GM15510 (cell line): ENCODE data around the gene DNAJC11.

ENCODE experiments used
- POLR2A ChIP-seq: IDR thresholded peaks from 3 replicates; pipeline ENCODE4 v1.6.1; 2011; ENCODE audit warnings: borderline replicate concordance; ENCODE audit not compliant: insufficient read length; ENCODE audit errors: extremely low read depth

Gene DNAJC11

DNA sequence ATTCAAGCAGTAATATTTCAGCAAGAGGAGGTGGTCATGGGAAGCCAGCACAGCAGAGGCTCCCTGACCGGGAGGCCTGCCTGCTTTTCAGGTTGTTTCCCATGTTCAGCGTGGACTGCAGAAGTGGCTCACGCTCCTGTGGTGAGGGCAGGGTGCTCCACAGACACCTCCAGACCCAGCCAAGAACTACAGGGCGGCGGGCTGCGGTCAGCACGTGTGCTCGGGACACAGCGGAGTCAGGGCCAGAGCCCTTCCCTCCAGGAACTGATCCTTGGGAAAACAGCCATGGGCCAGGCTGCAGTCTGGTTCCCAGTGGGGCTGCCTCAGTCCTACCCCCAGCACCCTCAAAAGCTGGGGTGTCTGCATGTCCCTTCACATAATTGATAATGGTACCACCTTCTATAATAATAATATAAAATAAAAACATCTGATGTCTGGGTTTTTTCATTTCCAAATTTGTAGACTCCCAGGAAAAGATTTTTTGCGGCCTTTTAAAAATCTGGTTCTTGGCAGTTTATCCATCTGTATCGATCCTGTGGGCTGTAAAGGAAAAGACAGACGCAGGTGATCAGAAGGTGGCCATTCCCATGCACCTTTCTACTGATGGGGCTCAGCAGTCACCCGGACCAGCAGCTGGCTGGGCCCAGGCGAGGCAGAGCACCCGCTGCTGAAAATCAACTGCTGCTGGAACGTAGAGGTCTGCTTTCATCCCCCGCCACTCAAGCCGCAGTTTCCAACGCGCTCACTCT is 66.3 kb downstream of the DNAJC11 start:
- no peak for TF ChIP-seq POLR2A

DNA sequence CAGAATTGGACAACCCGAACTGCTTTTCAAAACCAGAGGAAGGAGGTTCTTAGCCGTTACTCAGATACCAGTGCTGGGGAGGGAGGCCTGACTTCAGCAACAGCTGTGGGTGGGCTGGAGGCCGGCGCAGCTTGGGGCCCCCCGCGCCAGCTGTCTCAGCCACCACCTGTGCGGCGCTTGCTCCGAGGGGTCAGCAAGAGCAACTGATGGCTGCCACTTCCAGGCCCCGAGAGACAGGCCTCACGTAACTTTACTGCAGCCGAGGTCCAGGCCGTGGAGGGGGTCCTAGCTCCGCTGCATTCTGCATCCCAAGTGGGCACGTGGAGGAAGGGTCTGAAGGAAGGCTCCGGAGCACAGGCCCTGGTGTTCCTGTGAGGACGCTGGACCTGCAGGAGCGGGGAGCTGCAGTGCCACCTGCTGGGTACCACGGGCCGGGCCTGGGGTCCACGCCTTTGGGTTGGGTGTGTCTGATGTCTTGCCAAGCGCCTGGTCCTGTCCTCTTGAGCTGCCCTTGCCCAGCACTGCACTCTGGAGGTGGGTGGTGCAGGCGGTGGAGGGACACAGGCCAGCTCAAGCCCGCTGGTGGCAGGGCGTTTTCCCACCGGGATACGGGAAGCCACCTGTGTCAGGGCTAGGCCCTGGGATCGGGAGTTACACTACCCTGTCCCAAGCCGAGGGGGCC is 67.1 kb downstream of the DNAJC11 start:
- no peak for TF ChIP-seq POLR2A

DNA sequence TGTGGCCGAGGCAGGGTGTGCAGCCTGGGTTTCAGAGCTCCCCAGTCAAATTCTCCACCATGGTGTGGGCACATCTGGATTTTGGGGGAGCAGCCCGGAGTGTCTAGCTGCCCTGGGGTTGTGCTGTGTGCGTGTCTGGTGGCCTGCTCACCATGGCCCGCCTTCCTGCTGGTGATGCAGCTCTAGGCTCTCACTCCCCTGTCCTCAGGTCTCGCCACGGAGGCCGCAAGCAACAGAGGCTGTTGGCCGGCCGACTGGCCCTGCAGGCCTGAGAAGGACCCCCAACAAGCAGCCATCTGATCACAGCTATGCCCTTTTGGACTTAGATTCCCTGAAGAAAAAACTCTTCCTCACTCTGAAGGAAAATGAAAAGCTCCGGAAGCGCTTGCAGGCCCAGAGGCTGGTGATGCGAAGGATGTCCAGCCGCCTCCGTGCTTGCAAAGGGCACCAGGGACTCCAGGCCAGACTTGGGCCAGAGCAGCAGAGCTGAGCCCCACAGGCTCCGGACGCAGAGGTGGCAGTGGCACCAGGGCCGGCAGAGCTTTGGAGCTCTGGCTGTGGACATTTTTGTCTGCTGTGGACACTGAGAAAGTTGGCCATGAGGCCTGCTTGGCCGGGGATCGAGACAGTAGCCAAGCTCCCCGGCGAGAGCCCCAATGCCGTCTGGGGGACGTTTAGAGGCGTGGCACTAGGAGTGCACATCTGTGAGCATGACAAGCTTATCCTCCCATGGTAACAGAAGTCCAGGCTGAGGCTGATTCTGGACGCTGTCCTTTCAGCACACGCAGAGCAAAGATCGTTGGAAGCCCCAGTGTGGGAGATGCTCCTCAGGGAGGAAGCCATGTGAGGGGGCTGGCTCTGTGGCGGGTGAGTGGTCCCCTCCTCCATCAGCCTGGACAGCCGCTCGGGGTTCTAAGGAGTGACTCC is 68.8 kb downstream of the DNAJC11 start:
- TF ChIP-seq POLR2A = no peak

DNA sequence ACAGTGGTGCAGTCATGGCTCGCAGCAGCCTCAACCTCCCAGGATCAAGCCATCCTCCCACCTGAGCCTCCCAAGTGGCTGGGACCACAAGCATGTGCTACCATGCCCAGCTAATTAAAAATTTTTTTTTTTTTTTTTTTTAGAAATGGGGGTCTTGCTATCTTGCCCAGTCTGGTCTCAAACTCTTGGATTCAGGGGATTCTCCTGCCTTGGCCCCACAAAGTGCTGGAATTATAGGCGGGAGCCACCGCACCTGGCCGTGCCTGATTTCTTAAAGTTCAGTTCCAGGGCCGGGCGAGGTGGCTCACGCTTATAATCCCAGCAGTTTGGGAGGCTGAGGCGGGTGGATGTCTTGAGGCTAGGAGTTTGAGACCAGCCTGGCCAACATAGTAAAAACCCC is 70.6 kb downstream of the DNAJC11 start:
- TF ChIP-seq POLR2A = no peak

DNA sequence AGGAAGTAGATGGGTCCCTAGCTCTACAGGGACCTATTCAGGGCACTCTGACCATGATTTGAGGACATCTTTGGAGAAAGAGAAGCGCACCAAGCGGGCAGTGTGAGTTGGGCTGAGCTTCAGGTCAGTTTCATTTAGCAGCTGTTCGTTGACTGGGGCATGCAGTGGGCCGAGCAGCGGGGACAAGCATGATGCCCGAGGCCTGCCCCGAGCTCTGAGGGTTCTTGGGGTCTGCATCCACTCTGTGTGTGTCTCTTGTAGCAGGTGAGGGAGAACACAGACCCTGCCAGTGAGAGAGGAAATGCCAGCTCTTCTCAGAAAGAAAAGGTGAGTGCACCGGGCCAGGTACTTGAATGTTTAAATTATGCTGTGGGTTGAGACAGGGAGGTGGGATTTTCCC is 71.6 kb downstream of the DNAJC11 start:
- TF ChIP-seq POLR2A = no peak

DNA sequence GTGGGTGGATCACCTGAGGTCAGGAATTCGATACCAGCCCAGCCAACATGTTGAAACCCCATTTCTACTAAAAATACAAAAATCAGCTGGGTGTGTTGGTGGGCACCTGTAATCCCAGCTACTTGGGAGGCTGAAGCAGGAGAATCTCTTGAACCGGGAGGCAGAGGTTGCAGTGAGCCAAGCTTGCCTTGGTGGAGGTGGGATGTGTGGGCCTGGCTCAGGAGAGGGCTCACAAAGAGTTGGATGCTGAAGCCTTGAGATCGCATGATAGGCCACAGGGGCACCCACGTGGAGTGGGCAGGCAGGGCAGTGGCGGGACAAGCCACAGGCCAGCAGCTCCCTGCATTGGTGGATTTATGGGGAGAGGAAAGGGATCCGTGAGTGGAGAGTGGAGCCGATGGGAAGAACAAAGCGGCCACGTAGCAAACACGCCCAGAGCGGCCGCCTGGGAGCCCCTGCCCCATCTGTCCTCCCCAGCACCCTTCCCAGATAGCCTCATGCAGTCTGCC is 72.6 kb downstream of the DNAJC11 start:
- no peak for TF ChIP-seq POLR2A

DNA sequence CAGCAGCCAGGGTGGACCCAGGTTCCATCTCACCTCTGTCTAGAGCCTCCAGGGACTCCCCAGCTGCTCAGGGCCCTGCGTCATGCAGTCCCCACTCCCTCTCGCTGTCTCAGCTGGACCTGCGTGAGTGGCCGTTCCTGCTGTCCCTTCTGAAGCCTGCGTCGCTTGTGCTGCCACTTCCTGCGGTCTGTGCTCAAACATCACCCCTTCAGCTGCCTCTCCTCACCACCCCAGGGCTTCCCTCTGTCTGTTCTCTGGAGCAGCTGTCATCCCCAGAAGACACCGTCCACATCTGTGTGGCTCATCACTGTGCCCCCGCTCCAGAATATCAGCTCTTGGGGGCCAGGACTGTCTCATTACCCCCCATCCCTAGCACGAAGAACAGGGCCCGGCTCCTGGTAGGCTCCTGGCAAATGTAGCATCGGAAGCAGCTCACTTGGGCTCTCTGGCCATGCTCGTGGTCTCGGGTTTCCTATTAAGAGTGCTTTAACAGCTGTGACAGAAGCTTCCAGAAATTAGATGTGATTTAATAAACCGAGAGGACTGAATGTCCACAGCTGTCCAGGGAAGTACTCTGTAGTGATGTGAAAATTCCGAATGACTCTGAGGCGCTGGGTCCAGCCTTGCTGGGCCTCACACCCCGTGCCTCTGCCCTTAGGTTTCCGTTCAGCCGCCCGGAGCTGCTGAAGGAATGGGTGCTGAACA is 73.6 kb downstream of the DNAJC11 start:
- TF ChIP-seq POLR2A = no peak

DNA sequence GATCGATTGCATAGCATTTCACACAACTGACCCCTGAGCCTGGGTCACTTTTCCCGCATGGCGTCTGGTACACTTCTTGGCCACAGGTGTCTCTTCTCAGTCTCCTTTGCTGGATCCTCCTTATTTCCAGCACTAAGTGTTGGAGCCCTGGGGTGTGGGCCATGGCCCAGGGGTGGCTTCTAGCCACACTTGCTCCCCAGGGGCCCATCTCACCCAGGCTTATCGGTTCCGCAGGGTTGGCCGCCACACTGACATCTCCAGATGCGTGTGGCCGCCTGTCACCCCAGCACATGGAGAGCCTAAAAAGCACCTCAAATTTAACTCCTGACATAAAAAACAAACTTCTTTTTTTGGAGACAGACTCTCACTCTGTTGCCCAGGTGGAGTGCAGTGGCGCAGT is 74.6 kb downstream of the DNAJC11 start:
- no peak for TF ChIP-seq POLR2A

DNA sequence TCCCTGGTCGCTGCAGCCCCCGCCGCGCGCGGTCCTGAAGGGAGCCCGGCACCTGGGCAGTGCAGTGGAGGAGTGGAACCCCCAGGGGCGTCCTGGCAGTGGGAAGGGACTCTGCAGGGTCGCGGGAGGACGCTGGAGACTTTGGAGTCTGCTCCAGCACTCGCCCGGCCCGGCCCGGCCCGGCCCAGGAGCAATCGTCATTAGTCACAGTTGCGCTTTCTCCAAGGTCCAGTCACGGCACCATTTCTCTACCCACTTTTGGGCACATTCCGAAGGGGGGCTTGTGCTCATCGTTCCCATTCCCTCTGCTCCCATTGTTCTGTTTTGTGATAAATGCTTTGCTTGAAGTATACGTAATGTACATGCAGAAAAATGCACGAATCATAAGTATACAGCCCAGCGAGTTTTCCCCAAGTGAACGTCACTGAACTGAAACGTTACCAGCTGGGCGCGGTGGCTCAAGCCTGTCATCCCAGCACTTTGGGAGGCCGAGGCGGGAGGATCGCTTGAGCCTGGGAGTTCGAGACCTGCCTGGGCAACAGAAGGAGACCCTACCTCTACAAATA is 75.9 kb downstream of the DNAJC11 start:
- TF ChIP-seq POLR2A = no peak

DNA sequence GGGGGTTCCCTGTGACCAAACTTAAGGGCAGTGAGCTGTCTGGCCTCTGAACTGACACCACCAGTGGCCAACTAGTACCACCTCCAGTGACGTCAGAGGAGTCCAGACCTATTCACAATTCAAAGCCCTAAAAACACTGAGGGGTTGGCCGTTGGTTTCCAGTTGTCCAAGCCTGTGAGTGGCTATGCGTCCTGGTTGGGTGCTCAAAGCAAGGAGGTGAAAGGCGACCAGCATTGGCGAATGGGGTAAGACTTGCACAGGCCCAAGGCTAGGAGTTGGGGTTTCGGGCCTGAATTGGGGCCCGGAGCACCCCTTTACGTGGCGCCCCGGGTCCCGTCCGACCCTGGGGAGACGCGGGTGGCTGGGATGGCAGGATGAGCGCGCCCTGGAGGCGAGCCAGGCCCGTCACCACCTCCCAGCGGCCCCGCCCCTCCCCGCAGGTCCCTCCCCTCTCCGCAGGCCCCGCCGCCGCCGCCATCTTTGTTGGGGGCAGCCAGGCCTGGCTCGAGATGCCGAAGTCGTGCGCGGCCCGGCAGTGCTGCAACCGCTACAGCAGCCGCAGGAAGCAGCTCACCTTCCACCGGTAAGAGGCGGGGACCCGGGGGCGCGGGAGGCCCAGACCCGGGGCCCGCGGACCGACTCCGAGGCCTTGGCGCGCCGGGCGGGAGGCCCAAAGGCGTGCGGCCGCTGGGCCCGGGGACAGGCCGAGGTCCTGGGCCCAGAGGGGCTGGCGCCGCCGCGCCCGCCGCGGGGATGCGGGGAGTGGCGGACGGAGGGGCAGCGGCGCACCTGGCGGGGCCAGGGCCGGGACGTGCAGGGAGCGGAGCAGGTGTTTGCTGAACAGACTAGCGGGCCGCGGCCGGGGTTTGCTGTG is 76.7 kb downstream of the DNAJC11 start, which contains the start of gene THAP3:
Gene THAP3, plus strand, starts transcription at position 159 of the 874 bp plus-strand sequence. Its CDS starts 351 bp downstream, at position 510.
- TF ChIP-seq POLR2A = peak; percentile 49

DNA sequence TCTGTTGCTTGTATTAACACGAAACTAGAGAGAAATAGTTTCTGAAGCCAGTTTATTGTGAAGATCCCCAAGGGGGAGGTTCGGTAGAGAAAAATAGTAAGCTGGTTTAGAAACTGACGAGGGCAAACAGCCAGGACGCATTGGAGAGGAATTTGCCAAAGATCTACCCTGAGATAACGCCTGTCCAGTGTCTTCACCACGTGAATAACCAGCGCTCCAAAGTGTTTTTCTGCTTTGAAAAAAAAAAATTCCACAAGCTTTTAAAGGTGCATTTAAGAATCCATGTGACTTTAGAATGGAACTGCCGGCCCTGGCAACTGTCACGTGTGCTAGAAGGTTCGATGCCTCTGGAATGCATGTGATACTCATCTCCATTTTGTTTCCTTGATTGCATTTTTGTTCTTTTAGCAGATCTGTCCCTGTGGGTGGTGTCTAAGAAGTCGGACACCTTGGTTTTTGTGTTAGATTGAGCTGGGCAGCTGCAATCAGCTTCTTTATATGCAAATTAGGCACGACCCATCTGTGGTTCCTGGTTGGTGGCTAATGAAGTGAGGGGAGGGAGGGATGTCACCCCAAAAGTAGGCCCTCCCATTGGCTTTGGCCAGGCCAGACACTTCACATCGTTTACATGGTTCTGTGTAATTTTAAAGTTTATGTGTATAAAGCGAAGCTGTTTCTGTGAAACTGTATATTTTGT is 78.2 kb downstream of the DNAJC11 start:
- no peak for TF ChIP-seq POLR2A

DNA sequence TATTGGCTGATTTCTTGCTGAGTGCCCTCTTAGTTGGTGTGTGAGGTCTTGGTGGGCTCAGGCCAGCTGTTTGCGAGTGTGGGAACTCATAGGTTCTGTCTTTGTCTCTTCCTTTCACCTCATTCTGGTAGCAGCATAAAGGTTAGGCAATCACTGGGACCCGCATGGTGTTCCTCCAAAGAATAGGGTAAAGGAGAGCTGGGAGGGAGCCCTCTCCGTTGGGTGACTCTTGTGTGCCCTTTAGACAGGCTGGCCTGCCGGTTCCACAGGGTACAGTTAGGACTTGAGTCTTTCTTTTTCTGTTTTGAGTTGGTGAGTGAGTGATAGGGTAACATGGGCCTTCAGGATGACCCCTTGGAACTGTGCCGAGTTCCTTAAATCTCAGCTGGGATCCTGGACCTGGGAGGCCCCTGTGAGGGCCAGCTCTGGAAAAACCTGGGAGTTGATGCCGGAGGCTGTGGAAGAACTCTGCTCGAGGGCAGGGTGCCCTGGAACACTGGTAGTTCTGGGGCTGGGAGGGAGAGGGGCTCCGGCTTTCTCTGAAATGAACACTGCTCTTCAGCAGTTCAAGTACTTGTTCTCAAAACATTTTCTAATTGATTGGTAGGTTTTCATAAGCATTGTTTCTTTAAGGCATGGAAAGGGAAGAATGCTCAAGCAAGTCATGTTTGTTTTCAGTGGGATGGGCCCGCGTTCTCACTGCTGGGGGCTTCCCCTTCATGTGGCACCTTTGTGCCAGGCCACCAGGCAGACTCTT is 79.0 kb downstream of the DNAJC11 start:
- no peak for TF ChIP-seq POLR2A
